Gastrocnemius medialis (tissue), 4 donors: ENCODE data around the gene ZNF141. TPM values are rescaled to one million over a fixed set of nuclear protein-coding genes. Genes with fewer than 3 reads are reported as not detected.

Source experiments
- ATAC-seq, 2 donors: fragments of 150-250 bp; one replicate each; pipeline ENCODE4 v1.9.1; 2016
- DNase-seq, 2 donors: peaks; one replicate each; pipeline ENCODE4 v3.0.0-alpha.2; 2019
- H3K27ac ChIP-seq, 4 donors: fragments of 200-600 bp; sonication (generic); 1 replicate in 1 of 4; 2 replicates in 3 of 4; pipeline ENCODE4 v1.5.1; 2016 to 2018; ENCODE audit warnings: mild to moderate bottlenecking in 2 of 4, moderate library complexity in 1 of 4
- H3K27me3 ChIP-seq, 3 donors: fragments of 200-600 bp; sonication (generic) in 2 of 3; 1 replicate in 1 of 3; 2 replicates in 2 of 3; pipeline versions ENCODE4 v1.5.1 to v1.6.0; 2016 to 2019; ENCODE audit warnings: mild to moderate bottlenecking in 1 of 3, moderate library complexity in 1 of 3
- H3K36me3 ChIP-seq, 2 donors: fragments of 200-600 bp; sonication (generic) in 1 of 2; one replicate each; pipeline ENCODE4 v1.5.1; 2017 to 2018
- H3K4me1 ChIP-seq, 2 donors: fragments of 200-600 bp; sonication (generic) in 1 of 2; one replicate each; pipeline ENCODE4 v1.5.1; 2016 to 2017; ENCODE audit warnings: mild to moderate bottlenecking in 2 of 2
- H3K4me3 ChIP-seq, 4 donors: fragments of 200-600 bp; sonication (generic) in 3 of 4; 1 replicate in 1 of 4; 2 replicates in 3 of 4; pipeline ENCODE4 v1.5.1; 2016 to 2019; ENCODE audit warnings: mild to moderate bottlenecking in 2 of 4
- H3K9me3 ChIP-seq, 3 donors: fragments of 200-600 bp; sonication (generic) in 2 of 3; 1 replicate in 1 of 3; 2 replicates in 2 of 3; pipeline ENCODE4 v1.5.1; 2016 to 2019
- CTCF ChIP-seq, 5 experiments: fragments of 450-650 bp in 3 of 5; fragments of 200-600 bp in 2 of 5; sonication (generic) in 2 of 5; IDR thresholded peaks in 4 of 5; conservative IDR thresholded peaks in 1 of 5; 1 replicate in 4 of 5; 2 replicates in 1 of 5; pipeline ENCODE4 v1.5.1; 2016 to 2019; ENCODE audit warnings: antibody characterized with exemption in 5 of 5, mild to moderate bottlenecking in 3 of 5, moderate library complexity in 3 of 5
- POLR2A ChIP-seq, 2 donors: fragments of 450-650 bp; IDR thresholded peaks; one replicate each; pipeline ENCODE4 v1.6.1; 2017; ENCODE audit warnings: antibody characterized with exemption in 2 of 2, mild to moderate bottlenecking in 2 of 2, moderate library complexity in 2 of 2
- in situ Hi-C, 4 donors: fragments of 200-750 bp; cut with MboI; loops; one replicate each; pipeline versions ENCODE4 v1.15.0 to v1.8.0; 2017; ENCODE audit warnings: low sequenced_read_pairs in 4 of 4
- intact Hi-C: fragments of 100-400 bp; cut with DNase I; formaldehyde crosslinking; loops from one replicate; pipeline ENCODE4 v1.15.1; 2023; ENCODE audit warnings: low total_unique reads
- total RNA-seq, 4 donors: library from RNA; depleted of rRNA; stranded (reverse); fragments of >200 nt; gene quantifications; one replicate each; pipeline versions ENCODE4 v1.1.0 to v1.2.3, GENCODE V29; 2016

ZNF141 gene
- total RNA-seq, 4 donors from 2014 or later = 1.4 to 5.7 (median 2.0) TPM

DNA sequence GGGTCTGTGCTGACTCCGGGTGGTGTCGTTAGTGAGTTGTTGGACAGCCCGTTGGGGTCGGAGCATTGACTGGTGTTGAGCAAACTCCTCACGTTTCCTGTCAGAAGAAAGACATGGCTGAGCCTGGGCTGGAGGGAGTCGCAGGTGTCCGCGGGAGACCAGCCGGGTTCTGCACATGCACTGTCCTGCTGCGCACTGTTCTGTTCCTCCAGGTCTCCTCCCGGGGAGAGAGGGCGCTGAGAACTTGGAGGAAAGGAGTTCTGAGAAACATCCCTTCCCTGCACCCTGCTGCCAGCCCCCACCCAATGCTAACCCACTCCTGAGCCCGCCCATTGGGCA lies 1.1 kb downstream of the ZNF141 start:
- peaks cover 5 to 9% of the 10 kb centered on the region in 2 donors for H3K4me1 ChIP-seq
- TF ChIP-seq CTCF (IDR thresholded peaks at IDR 0.05 in 4 of 5, conservative IDR thresholded peaks at IDR 0.05 in 1 of 5) (no peak), POLR2A (IDR thresholded peaks at IDR 0.05) (no peak)
- peak overlapping the region in 1 of 4 donors; percentile 89 for H3K27ac ChIP-seq
- in situ Hi-C loops (no loop called here), intact Hi-C loops (loop anchor here (5.0 kb wide), 1 partner anchor 444 kb away; no protein-coding TSS in a partner anchor)
- H3K36me3 ChIP-seq = peaks cover 0 to 1% of the 10 kb centered on the region in 2 donors
- H3K27me3 ChIP-seq = no peaks in the 10 kb centered on the region
- peak overlapping the region; percentile 88 to 99 (median 94) for H3K4me3 ChIP-seq
- H3K9me3 ChIP-seq = no peaks in the 10 kb centered on the region
- no peak for DNase-seq
- ATAC-seq = no peak

DNA sequence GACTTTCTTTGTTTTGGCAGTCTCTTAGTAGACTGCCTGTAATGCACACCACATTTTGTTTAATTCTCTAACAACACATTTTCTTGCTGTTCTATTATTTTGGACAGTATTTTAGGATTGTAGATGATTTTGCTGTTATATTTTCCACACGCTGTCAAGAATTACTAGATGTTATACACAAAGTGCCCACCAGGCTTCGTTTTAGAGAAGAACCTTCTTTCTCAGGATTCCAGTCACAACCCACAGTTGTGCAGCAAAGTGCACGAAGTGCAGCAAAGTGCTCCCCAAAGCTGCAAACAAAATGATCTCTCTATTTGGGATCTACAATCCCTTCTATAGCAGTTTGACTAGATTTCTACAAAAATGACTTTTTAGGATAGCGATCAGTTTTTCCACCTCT lies 2.4 kb downstream of the ZNF141 start:
- no peak for ATAC-seq
- Histone ChIP-seq H3K36me3 (peaks cover 2 to 14% of the 10 kb centered on the region in 2 donors), H3K27ac (no peak overlapping the region), H3K27me3 (no peaks in the 10 kb centered on the region), H3K9me3 (no peaks in the 10 kb centered on the region), H3K4me3 (no peak overlapping the region), H3K4me1 (peaks cover 5 to 9% of the 10 kb centered on the region in 2 donors)
- in situ Hi-C loops (no loop called here), intact Hi-C loops (no loop called here)
- no peak for DNase-seq
- TF ChIP-seq CTCF (IDR thresholded peaks at IDR 0.05 in 4 of 5, conservative IDR thresholded peaks at IDR 0.05 in 1 of 5) (peak in 1 of 5 experiments; percentile 17), POLR2A (IDR thresholded peaks at IDR 0.05) (no peak)

- ATAC-seq (no peak), DNase-seq (no peak)
- H3K9me3 ChIP-seq = peaks cover 25 to 95% (median 50%) of the 10 kb centered on the region in 3 donors
- H3K4me1 ChIP-seq = no peaks in the 10 kb centered on the region
- TF ChIP-seq CTCF (IDR thresholded peaks at IDR 0.05 in 4 of 5, conservative IDR thresholded peaks at IDR 0.05 in 1 of 5) (no peak), POLR2A (IDR thresholded peaks at IDR 0.05) (no peak)
- in situ Hi-C loops (no loop called here), intact Hi-C loops (no loop called here)
- H3K27me3 ChIP-seq = no peaks in the 10 kb centered on the region
- H3K4me3 ChIP-seq = peak overlapping the region in 1 of 4 donors; percentile 29
- peaks cover 4 to 83% of the 10 kb centered on the region in 2 donors for H3K36me3 ChIP-seq
- H3K27ac ChIP-seq = no peak overlapping the region
Measured at GRCh38 chr4:373062-373839, 35.6 kb downstream of the ZNF141 start.

GRCh38 chr4:374298-375160 lies 36.9 kb downstream of the ZNF141 start:
- peaks cover 4 to 72% of the 10 kb centered on the region in 2 donors for H3K36me3 ChIP-seq
- intact Hi-C loops (no loop called here), in situ Hi-C loops (no loop called here)
- H3K27me3 ChIP-seq = no peaks in the 10 kb centered on the region
- peak overlapping the region in 1 of 4 donors; percentile 29 for H3K4me3 ChIP-seq
- ATAC-seq (no peak), DNase-seq (no peak)
- no peaks in the 10 kb centered on the region for H3K4me1 ChIP-seq
- TF ChIP-seq POLR2A (IDR thresholded peaks at IDR 0.05) (no peak), CTCF (IDR thresholded peaks at IDR 0.05 in 4 of 5, conservative IDR thresholded peaks at IDR 0.05 in 1 of 5) (no peak)
- peaks cover 25 to 93% (median 44%) of the 10 kb centered on the region in 3 donors for H3K9me3 ChIP-seq
- H3K27ac ChIP-seq = no peak overlapping the region
